ENCODE measurements around the gene RND1. TPM values are rescaled to one million over a fixed set of nuclear protein-coding genes. Genes with fewer than 3 reads are reported as not detected.

Gene RND1
- total and polyA plus RNA-seq, 2 of the 8 experiments (the other 6 are each of a cell fraction or from before 2014, with no cell fraction given): 15.8 to 17.1 TPM

- no peak for TF ChIP-seq RNF2 (IDR thresholded peaks at IDR 0.05; ENCODE audit: borderline replicate concordance, low read depth, low read length, missing control alignments, poor library complexity, severe bottlenecking)
- TF ChIP-seq ATF2 (IDR thresholded peaks at IDR 0.05; ENCODE audit: low read length): no peak
- TF ChIP-seq KDM4A (IDR thresholded peaks at IDR 0.05; ENCODE audit: low read depth, low read length, severe bottlenecking): no peak
- no peak for TF ChIP-seq ZNF274 (IDR thresholded peaks at IDR 0.05; ENCODE audit: borderline replicate concordance, extremely low read depth, low read length)
- TF ChIP-seq CTCF (IDR thresholded peaks at IDR 0.05; ENCODE audit: control extremely low read depth in 1 of 3, insufficient read depth in 1 of 3, low read depth in 1 of 3, low read length in 3 of 3): peak; percentile 75 to 77 (median 76)
- TF ChIP-seq BCL11A (IDR thresholded peaks at IDR 0.05; ENCODE audit: low read depth in 2 of 2, low read length in 2 of 2): no peak
- TF ChIP-seq CBX8 (IDR thresholded peaks at IDR 0.05; ENCODE audit: borderline replicate concordance, low read depth, low read length): no peak
- TF ChIP-seq GTF2F1 (IDR thresholded peaks at IDR 0.05; ENCODE audit: borderline replicate concordance, low read depth, low read length): no peak
- no peak for TF ChIP-seq SIRT6 (IDR thresholded peaks at IDR 0.05; ENCODE audit: low read length)
- TF ChIP-seq TCF12 (IDR thresholded peaks at IDR 0.05; ENCODE audit: low read depth, low read length): no peak
- no peak for TF ChIP-seq ASH2L (IDR thresholded peaks at IDR 0.05; ENCODE audit: low read length)
- no peak for TF ChIP-seq SUZ12 (IDR thresholded peaks at IDR 0.05; ENCODE audit: low read length)
- no peak for TF ChIP-seq GABPA (IDR thresholded peaks at IDR 0.05; ENCODE audit: borderline replicate concordance, insufficient read depth, low read length)
- no peak for TF ChIP-seq CBX5 (IDR thresholded peaks at IDR 0.05; ENCODE audit: low read depth, low read length)
- no peak for TF ChIP-seq EZH2 (IDR thresholded peaks at IDR 0.05; ENCODE audit: low read depth, low read length, severe bottlenecking)
- TF ChIP-seq MAX (IDR thresholded peaks at IDR 0.05): no peak
- no peak for TF ChIP-seq TEAD4 (IDR thresholded peaks at IDR 0.05; ENCODE audit: low read depth, low read length)
- TF ChIP-seq EGR1 (IDR thresholded peaks at IDR 0.05; ENCODE audit: borderline replicate concordance, low read depth, low read length): peak; percentile 92
- no peak for TF ChIP-seq TAF7 (optimal IDR thresholded peaks at IDR 0.05; ENCODE audit: borderline replicate concordance, low read depth, low read length)
- no peak for TF ChIP-seq JUN (IDR thresholded peaks at IDR 0.05; ENCODE audit: low read depth, low read length)
These were observed 38.3 kb upstream of the RND1 start (continued) for GRCh38 chr12:48903982-48904411.
